ENCODE data around the gene UTF1.

Gene UTF1

GRCh38 chr10:133253361-133253955, 23.4 kb downstream of the UTF1 start:
- DNase-seq (ENCODE audit: extremely low read depth, low read depth), result no peak
- TF ChIP-seq, protein P1, sequence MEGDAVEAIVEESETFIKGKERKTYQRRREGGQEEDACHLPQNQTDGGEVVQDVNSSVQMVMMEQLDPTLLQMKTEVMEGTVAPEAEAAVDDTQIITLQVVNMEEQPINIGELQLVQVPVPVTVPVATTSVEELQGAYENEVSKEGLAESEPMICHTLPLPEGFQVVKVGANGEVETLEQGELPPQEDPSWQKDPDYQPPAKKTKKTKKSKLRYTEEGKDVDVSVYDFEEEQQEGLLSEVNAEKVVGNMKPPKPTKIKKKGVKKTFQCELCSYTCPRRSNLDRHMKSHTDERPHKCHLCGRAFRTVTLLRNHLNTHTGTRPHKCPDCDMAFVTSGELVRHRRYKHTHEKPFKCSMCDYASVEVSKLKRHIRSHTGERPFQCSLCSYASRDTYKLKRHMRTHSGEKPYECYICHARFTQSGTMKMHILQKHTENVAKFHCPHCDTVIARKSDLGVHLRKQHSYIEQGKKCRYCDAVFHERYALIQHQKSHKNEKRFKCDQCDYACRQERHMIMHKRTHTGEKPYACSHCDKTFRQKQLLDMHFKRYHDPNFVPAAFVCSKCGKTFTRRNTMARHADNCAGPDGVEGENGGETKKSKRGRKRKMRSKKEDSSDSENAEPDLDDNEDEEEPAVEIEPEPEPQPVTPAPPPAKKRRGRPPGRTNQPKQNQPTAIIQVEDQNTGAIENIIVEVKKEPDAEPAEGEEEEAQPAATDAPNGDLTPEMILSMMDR (IDR thresholded peaks at IDR 0.05; ENCODE audit: low read depth, low read length, missing control alignments), result no peak
- no peak overlapping the region for H3K4me3 ChIP-seq (replicated peaks; ENCODE audit: low read depth, low read length)

DNA sequence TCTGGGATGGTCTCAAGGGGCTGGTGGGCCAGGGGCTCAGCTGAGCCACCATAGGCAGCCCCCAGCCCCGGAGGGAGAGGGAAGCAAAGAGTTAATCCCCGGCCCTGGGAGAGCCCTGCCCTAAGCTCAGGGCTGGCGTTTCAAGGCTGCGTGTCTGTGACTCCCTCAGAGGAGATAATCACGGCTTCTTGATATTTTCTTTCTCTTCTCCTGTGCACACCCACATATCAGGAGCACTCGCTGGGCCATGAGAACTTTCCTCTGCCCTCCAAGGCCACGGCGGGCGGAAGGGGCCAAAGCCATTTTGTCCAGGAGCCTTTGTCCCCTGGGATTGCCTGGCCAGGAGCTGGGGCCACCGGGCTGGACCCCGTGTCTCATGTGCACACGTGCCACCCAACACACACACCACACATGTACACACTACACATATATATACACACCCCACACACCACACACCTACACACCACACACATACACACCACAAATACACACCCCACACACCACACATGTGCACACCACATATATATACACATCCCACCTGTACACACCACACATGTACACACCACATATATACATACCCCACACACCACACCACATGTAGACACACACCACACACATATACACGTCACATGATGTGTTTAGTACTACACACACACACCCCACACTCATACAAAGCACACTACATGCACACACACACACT, 24.6 kb downstream of the UTF1 start:
- no peak for DNase-seq (ENCODE audit: extremely low read depth, low read depth)
- no peak overlapping the region for H3K4me3 ChIP-seq (replicated peaks; ENCODE audit: low read depth, low read length)
- TF ChIP-seq, protein P1 (IDR thresholded peaks at IDR 0.05; ENCODE audit: low read depth, low read length, missing control alignments), result no peak

DNA sequence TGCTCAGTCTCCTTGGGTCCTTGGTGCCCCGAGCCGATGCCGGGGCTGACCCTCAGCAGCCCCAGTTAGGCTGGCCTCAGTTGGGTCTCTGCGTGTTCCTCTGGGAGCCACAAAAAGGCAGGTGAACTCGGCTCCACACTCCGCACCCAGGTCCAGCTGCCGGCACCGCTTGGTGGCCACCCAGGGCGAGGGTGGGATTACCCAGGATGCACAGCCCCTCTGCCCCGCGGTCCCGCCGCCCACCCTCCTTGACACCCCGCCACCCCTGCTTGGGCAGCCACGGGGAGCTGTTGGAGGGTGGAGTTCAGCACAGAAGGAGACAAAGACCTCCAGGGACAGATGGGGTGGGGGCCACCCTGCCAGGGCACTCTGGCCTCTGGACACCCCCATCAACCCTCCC, 25.3 kb downstream of the UTF1 start:
- TF ChIP-seq, protein P1 (IDR thresholded peaks at IDR 0.05; ENCODE audit: low read depth, low read length, missing control alignments), result no peak
- no peak overlapping the region for H3K4me3 ChIP-seq (replicated peaks; ENCODE audit: low read depth, low read length)
- DNase-seq (ENCODE audit: extremely low read depth, low read depth), result no peak

DNA sequence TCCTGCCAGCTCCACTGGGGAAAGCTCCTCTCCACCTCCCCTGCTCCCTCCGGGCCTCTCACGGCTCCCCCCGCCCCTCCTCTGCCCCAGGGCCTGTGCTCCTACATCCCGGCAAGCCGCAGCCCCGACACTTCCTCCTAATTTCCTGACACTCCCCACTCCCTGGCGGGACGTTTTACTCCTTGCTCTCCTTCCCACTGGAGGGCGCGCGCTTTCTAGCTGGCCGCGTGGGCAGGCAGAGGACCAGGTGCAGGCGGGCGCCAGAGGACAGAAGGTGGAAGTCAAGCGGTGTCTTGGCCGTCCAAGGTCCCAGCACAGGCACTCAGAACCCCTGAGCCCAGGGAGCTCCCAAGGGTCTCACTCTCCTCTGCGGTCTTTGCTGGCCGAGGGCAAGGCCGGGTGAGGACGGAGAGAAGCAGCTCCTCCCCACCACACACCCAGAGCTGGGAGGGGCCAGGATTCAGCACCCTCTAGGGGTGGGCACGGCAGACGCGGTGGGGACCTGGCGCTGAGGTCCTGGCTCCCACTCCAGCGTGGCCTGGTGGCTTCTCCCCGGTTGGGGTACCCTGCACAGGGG, 27.6 kb downstream of the UTF1 start:
- no peak for DNase-seq (ENCODE audit: extremely low read depth, low read depth)
- no peak overlapping the region for H3K4me3 ChIP-seq (replicated peaks; ENCODE audit: low read depth, low read length)
- TF ChIP-seq, protein P1 (IDR thresholded peaks at IDR 0.05; ENCODE audit: low read depth, low read length, missing control alignments), result peak; percentile 27

DNA sequence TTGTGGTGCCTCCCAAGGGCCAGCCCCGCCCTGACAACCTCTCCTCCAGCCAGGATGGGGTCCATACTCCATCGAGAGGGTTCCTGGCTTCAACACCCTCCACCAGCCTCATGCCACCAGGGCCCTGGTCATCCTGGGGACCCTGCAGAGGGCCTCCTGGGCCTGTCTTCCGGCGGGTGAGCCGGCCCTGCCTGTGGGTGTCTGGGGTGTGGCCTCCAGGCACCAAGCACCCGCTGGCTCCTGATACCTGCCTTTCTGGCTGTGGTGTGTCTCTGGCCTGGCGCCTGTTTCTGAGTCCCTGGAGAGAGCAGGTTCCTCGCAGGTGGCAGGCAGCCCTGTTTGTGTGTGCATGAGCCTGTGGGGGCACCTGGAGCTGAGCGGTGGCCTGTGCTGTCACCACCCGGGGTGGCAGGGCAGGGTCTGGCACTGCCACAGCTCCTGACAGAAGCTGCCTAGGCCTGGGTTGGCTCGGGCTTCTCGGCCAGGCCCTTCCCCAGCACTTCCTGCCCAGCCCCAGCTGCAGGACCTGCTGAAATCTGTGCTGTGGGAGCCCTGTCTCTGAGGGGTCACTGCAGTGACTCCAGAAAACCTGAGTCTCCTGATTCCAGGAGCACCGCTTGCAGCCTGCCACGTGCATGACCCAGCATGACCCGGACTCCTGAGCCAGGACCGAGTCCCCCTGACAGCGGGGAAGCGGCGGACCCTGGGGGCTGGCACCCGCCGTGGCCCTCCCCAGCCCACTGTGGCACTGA, 28.2 kb downstream of the UTF1 start:
- DNase-seq (ENCODE audit: extremely low read depth, low read depth), result no peak
- no peak overlapping the region for H3K4me3 ChIP-seq (replicated peaks; ENCODE audit: low read depth, low read length)

More for the DNA sequence above, 28.2 kb downstream of the UTF1 start:
- TF ChIP-seq, protein P1 (IDR thresholded peaks at IDR 0.05; ENCODE audit: low read depth, low read length, missing control alignments), result no peak

Measured in HFF-Myc (cell line).